Endodermal cell (in vitro differentiated cells): ENCODE data around the gene ARHGAP32. TPM values are rescaled to one million over a fixed set of nuclear protein-coding genes. Genes with fewer than 3 reads are reported as not detected.

Experiments used
- DNase-seq: peaks from one replicate; pipeline ENCODE4 v3.0.0-alpha.2; 2017
- H3K27ac ChIP-seq: 2 replicates; pipeline ENCODE4 v1.5.1; 2013; ENCODE audit warnings: mild to moderate bottlenecking, low read depth, low read length, moderate library complexity
- H3K27me3 ChIP-seq: 2 replicates; pipeline ENCODE4 v1.6.1; 2013; ENCODE audit warnings: mild to moderate bottlenecking, low read length, moderate library complexity; ENCODE audit not compliant: insufficient read depth, control insufficient read depth, poor library complexity, severe bottlenecking
- H3K36me3 ChIP-seq: 2 replicates; pipeline ENCODE4 v1.7.0; 2013; ENCODE audit warnings: mild to moderate bottlenecking, low read length, moderate library complexity; ENCODE audit not compliant: control insufficient read depth, insufficient read depth
- H3K4me1 ChIP-seq: one replicate; pipeline ENCODE4 v1.7.0; 2013; ENCODE audit warnings: low read length; ENCODE audit not compliant: control insufficient read depth, insufficient read depth
- H3K4me3 ChIP-seq: 2 replicates; pipeline ENCODE4 v1.5.1; 2013; ENCODE audit warnings: mild to moderate bottlenecking, low read length, moderate library complexity
- H3K9ac ChIP-seq: 2 replicates; pipeline ENCODE4 v1.6.1; 2013; ENCODE audit warnings: mild to moderate bottlenecking, low read length, moderate library complexity; ENCODE audit not compliant: poor library complexity, severe bottlenecking; ENCODE audit errors: extremely low read depth
- H3K9me3 ChIP-seq: 2 replicates; pipeline ENCODE4 v1.6.1; 2013; ENCODE audit warnings: mild to moderate bottlenecking, low read length, moderate library complexity; ENCODE audit not compliant: control insufficient read depth
- H3K27ac Mint-ChIP-seq: 2 replicates; pipeline ENCODE4 v1.8.0; 2020; ENCODE audit warnings: mixed read lengths
- H3K27me3 Mint-ChIP-seq: 2 replicates; pipeline ENCODE4 v1.8.0; 2021; ENCODE audit warnings: mild to moderate bottlenecking, mixed read lengths; ENCODE audit not compliant: insufficient read depth
- H3K36me3 Mint-ChIP-seq: 2 replicates; pipeline ENCODE4 v1.8.0; 2020; ENCODE audit warnings: low read depth, mixed read lengths
- H3K4me1 Mint-ChIP-seq: 2 replicates; pipeline ENCODE4 v1.8.0; 2020; ENCODE audit warnings: mixed read lengths
- H3K4me3 Mint-ChIP-seq: 2 replicates; pipeline ENCODE4 v1.8.0; 2020; ENCODE audit warnings: mild to moderate bottlenecking, moderate library complexity, mixed read lengths
- H3K9me3 Mint-ChIP-seq: 2 replicates; pipeline ENCODE4 v1.8.0; 2020; ENCODE audit warnings: mild to moderate bottlenecking, mixed read lengths
- CTCF ChIP-seq: fragments of 200-600 bp; sonication (generic); conservative IDR thresholded peaks from 2 replicates; pipeline ENCODE4 v1.5.0; 2021; ENCODE audit warnings: antibody characterized with exemption, mild to moderate bottlenecking
- WGBS, 2 experiments: methylation state at CpG; one replicate each; pipeline versions ENCODE4 v1.1.5 to v1.1.7; 2013; ENCODE audit warnings: missing lambda C conversion rate in 2 of 2, mixed read lengths in 1 of 2; ENCODE audit not compliant: insufficient coverage in 1 of 2, insufficient read length in 1 of 2; 5-methylcytosine and 5-hydroxymethylcytosine counted together
- total RNA-seq, 2 donors: library from RNA; stranded (reverse); fragmentation: NEBNext Ultra II Directional in 1 of 2; extraction: Animal tissue kit (Norgen Biotek cat#: 25700) in 1 of 2; gene quantifications; 2 replicates in 1 of 2; 3 replicates in 1 of 2; pipeline ENCODE4 v1.2.1, GENCODE V29; 2021

Gene ARHGAP32
- total RNA-seq, 2 donors from 2014 or later = 36.4 to 65.8 TPM

GRCh38 chr11:128927108-128927461 lies 265.0 kb downstream of the ARHGAP32 start:
- Mint-ChIP-seq H3K36me3 (no peaks in the 10 kb centered on the region), H3K27me3 (peaks cover 28% of the 10 kb centered on the region), H3K4me3 (no peak overlapping the region), H3K27ac (no peak overlapping the region), H3K9me3 (no peaks in the 10 kb centered on the region), H3K4me1 (peaks cover 8% of the 10 kb centered on the region)
- 80 to 82% methylated on average over 11 of the region's 11 CpGs for WGBS, 2 experiments
- Histone ChIP-seq H3K4me1 (no peaks in the 10 kb centered on the region), H3K9me3 (no peaks in the 10 kb centered on the region), H3K27me3 (no peaks in the 10 kb centered on the region), H3K27ac (no peak overlapping the region), H3K9ac (no peak overlapping the region), H3K36me3 (no peaks in the 10 kb centered on the region), H3K4me3 (no peak overlapping the region)
- no peak for DNase-seq
- no peak for TF ChIP-seq CTCF

- peak; percentile 59 for DNase-seq
- Histone ChIP-seq H3K9ac (no peak overlapping the region), H3K4me1 (no peaks in the 10 kb centered on the region), H3K36me3 (no peaks in the 10 kb centered on the region), H3K27ac (no peak overlapping the region), H3K9me3 (no peaks in the 10 kb centered on the region), H3K4me3 (no peak overlapping the region), H3K27me3 (no peaks in the 10 kb centered on the region)
- no peaks in the 10 kb centered on the region for H3K36me3 Mint-ChIP-seq
- H3K27ac Mint-ChIP-seq = no peak overlapping the region
- H3K4me1 Mint-ChIP-seq = peaks cover 8% of the 10 kb centered on the region
- no peak overlapping the region for H3K4me3 Mint-ChIP-seq
- H3K27me3 Mint-ChIP-seq = peaks cover 28% of the 10 kb centered on the region
- H3K9me3 Mint-ChIP-seq = no peaks in the 10 kb centered on the region
- WGBS, 2 experiments = 69% methylated on average over 15 to 17 of the region's 17 CpGs
- TF ChIP-seq CTCF = no peak
Measured at GRCh38 chr11:128926437-128927107, 265.6 kb downstream of the ARHGAP32 start.

- Mint-ChIP-seq H3K9me3 (no peaks in the 10 kb centered on the region), H3K27me3 (peaks cover 28% of the 10 kb centered on the region), H3K27ac (no peak overlapping the region), H3K36me3 (no peaks in the 10 kb centered on the region), H3K4me1 (peaks cover 8% of the 10 kb centered on the region), H3K4me3 (no peak overlapping the region)
- H3K9ac ChIP-seq = no peak overlapping the region
- no peaks in the 10 kb centered on the region for H3K4me1 ChIP-seq
- H3K4me3 ChIP-seq = no peak overlapping the region
- no peak overlapping the region for H3K27ac ChIP-seq
- 92 to 100% methylated on average over 1 to 3 of the region's 3 CpGs for WGBS, 2 experiments
- DNase-seq = no peak
- no peak for TF ChIP-seq CTCF
- no peaks in the 10 kb centered on the region for H3K9me3 ChIP-seq
- H3K36me3 ChIP-seq = no peaks in the 10 kb centered on the region
- no peaks in the 10 kb centered on the region for H3K27me3 ChIP-seq
Measured at GRCh38 chr11:128926000-128926399, 266.1 kb downstream of the ARHGAP32 start.
